MCF 10A (cell line): Measurements from ENCODE around the gene HNF4A. TPM values are rescaled to one million over a fixed set of nuclear protein-coding genes. Genes with fewer than 3 reads are reported as not detected.

ENCODE experiments used
- BruUV-seq: library from RNA; stranded (reverse); fragments of 400-500 nt; replicated peaks from 2 replicates; lab custom pipeline; 2021; lab: Mats Ljungman, UMichigan
- CTCF ChIA-PET: fragments of 300-600 bp; sonication (Branson Sonifier 250); formaldehyde crosslinking; extraction: SDS; loops from one replicate; lab custom pipeline; 2021; ENCODE audit warnings: antibody characterized with exemption, inconsistent platforms; lab: Yijun Ruan, JAX
- POLR2A ChIA-PET: fragments of 300-600, 350-650 bp; sonication (Branson Sonifier 250); formaldehyde crosslinking; extraction: SDS; loops from one replicate; lab custom pipeline; 2020; ENCODE audit warnings: antibody characterized with exemption, inconsistent platforms; lab: Yijun Ruan, JAX
- DNase-seq: peaks from one replicate; pipeline ENCODE4 v3.0.0-alpha.2; 2018; ENCODE audit not compliant: unreplicated experiment
- H3K27ac Mint-ChIP-seq: one replicate; pipeline ENCODE4 v1.8.0; 2022; ENCODE audit warnings: mild to moderate bottlenecking, low read depth, mixed read lengths; ENCODE audit not compliant: unreplicated experiment
- H3K27me3 Mint-ChIP-seq: one replicate; pipeline ENCODE4 v1.8.0; 2022; ENCODE audit warnings: mixed read lengths; ENCODE audit not compliant: insufficient read depth, unreplicated experiment
- H3K36me3 Mint-ChIP-seq: one replicate; pipeline ENCODE4 v1.8.0; 2022; ENCODE audit warnings: mild to moderate bottlenecking, moderate library complexity, mixed read lengths; ENCODE audit not compliant: insufficient read depth, unreplicated experiment
- H3K4me1 Mint-ChIP-seq: one replicate; pipeline ENCODE4 v1.8.0; 2022; ENCODE audit warnings: mixed read lengths; ENCODE audit not compliant: insufficient read depth, unreplicated experiment
- H3K4me3 Mint-ChIP-seq: one replicate; pipeline ENCODE4 v1.8.0; 2022; ENCODE audit warnings: mild to moderate bottlenecking, moderate library complexity, mixed read lengths; ENCODE audit not compliant: unreplicated experiment
- H3K9me3 Mint-ChIP-seq: one replicate; pipeline ENCODE4 v1.8.0; 2022; ENCODE audit warnings: mixed read lengths; ENCODE audit not compliant: unreplicated experiment
- intact Hi-C: fragments of 100-400 bp; cut with micrococcal nuclease; formaldehyde crosslinking; loops from 2 replicates; pipeline ENCODE4 v1.14.1; 2022
- total RNA-seq: library from RNA; stranded (reverse); gene quantifications from 2 replicates; pipeline ENCODE4 v1.2.3, GENCODE V29; 2022
- TF ChIP-seq, protein P1 (sequence below): fragments of 200-600 bp; IDR thresholded peaks from one replicate; pipeline ENCODE4 v1.8.0; 2022; ENCODE audit warnings: antibody characterized with exemption, mild to moderate bottlenecking; ENCODE audit not compliant: unreplicated experiment

HNF4A gene
- total RNA-seq, 1 experiment from 2014 or later: not detected

GRCh38 chr20:44361021-44361420, 5.5 kb downstream of the HNF4A start:
- ChIA-PET CTCF (interaction anchor here (0.5 to 0.8 kb wide), 3 partner anchors 22 to 144 kb away, joined by 3 to 4 read pairs (median 3); no protein-coding TSS in a partner anchor), POLR2A (interaction anchor here (0.7 to 1.1 kb wide), 3 partner anchors 12 to 100 kb away, joined by 3 read pairs; no protein-coding TSS in a partner anchor)
- Mint-ChIP-seq H3K36me3 (no peaks in the 10 kb centered on the region), H3K4me1 (no peaks in the 10 kb centered on the region), H3K4me3 (no peak overlapping the region), H3K9me3 (no peaks in the 10 kb centered on the region), H3K27ac (no peak overlapping the region), H3K27me3 (peaks cover 23% of the 10 kb centered on the region)
- TF ChIP-seq, protein P1, sequence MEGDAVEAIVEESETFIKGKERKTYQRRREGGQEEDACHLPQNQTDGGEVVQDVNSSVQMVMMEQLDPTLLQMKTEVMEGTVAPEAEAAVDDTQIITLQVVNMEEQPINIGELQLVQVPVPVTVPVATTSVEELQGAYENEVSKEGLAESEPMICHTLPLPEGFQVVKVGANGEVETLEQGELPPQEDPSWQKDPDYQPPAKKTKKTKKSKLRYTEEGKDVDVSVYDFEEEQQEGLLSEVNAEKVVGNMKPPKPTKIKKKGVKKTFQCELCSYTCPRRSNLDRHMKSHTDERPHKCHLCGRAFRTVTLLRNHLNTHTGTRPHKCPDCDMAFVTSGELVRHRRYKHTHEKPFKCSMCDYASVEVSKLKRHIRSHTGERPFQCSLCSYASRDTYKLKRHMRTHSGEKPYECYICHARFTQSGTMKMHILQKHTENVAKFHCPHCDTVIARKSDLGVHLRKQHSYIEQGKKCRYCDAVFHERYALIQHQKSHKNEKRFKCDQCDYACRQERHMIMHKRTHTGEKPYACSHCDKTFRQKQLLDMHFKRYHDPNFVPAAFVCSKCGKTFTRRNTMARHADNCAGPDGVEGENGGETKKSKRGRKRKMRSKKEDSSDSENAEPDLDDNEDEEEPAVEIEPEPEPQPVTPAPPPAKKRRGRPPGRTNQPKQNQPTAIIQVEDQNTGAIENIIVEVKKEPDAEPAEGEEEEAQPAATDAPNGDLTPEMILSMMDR: no peak
- BruUV-seq: no TSS peak
- intact Hi-C loops: no loop called here
- no peak for DNase-seq

- Mint-ChIP-seq H3K4me1 (no peaks in the 10 kb centered on the region), H3K27ac (no peak overlapping the region), H3K9me3 (no peaks in the 10 kb centered on the region), H3K4me3 (no peak overlapping the region), H3K36me3 (no peaks in the 10 kb centered on the region), H3K27me3 (peaks cover 23% of the 10 kb centered on the region)
- no peak for DNase-seq
- ChIA-PET CTCF (interaction anchor here (0.7 to 1.1 kb wide), 2 partner anchors 22 to 96 kb away, joined by 3 to 4 read pairs; no protein-coding TSS in a partner anchor), POLR2A (no interaction called here)
- intact Hi-C loops: no loop called here
- TF ChIP-seq, protein P1: no peak
- BruUV-seq: no TSS peak
Observed at GRCh38 chr20:44362466-44362940, 7.0 kb downstream of the HNF4A start.

DNA sequence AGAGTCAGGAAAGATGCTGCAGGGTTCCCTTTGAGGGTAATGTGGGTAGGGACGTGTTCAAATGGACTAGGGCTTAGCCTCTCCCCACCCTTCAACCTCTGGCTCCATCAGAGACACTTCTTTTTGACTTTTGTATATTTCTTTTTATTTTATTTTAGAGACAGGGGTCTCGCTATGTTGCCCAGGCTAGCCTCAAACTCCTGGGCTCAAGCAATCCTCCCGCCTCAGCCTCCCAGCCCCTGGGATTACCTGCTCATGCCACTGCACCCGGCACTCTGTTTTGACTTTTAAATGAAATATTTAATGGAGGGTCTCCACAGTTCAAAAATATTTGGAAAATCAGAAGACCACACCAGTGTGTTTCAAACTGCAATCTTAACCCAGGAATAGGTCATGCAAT, 8.6 kb downstream of the HNF4A start:
- Mint-ChIP-seq H3K27me3 (peaks cover 16% of the 10 kb centered on the region), H3K4me3 (no peak overlapping the region), H3K4me1 (no peaks in the 10 kb centered on the region), H3K36me3 (no peaks in the 10 kb centered on the region), H3K27ac (no peak overlapping the region), H3K9me3 (no peaks in the 10 kb centered on the region)
- BruUV-seq: no TSS peak
- POLR2A ChIA-PET: no interaction called here
- DNase-seq: no peak
- intact Hi-C loops: no loop called here
- TF ChIP-seq, protein P1: no peak
- CTCF ChIA-PET: interaction anchor here (0.6 to 1.6 kb wide), 4 partner anchors 21 to 278 kb away, joined by 3 to 6 read pairs (median 3); no protein-coding TSS in a partner anchor

- no peak overlapping the region for H3K27ac Mint-ChIP-seq
- TF ChIP-seq, protein P1: no peak
- ChIA-PET POLR2A (no interaction called here), CTCF (interaction anchor here (0.6 to 1.6 kb wide), 6 partner anchors 20 to 278 kb away, joined by 3 to 6 read pairs (median 3); no protein-coding TSS in a partner anchor)
- no TSS peak for BruUV-seq
- no peaks in the 10 kb centered on the region for H3K4me1 Mint-ChIP-seq
- no peak for DNase-seq
- no peak overlapping the region for H3K4me3 Mint-ChIP-seq
- no peaks in the 10 kb centered on the region for H3K36me3 Mint-ChIP-seq
- intact Hi-C loops: no loop called here
- H3K27me3 Mint-ChIP-seq: peaks cover 11% of the 10 kb centered on the region
- no peaks in the 10 kb centered on the region for H3K9me3 Mint-ChIP-seq
Observed at GRCh38 chr20:44364780-44365179, 9.3 kb downstream of the HNF4A start.
